Stimulated activated CD4-positive, alpha-beta T cell treated with anti-CD3 and anti-CD28 coated beads, Interleukin-4, amount 100 ng/mL, for 4 hours (primary cell): ENCODE data around the gene TALDO1.
A peak's percentile ranks its signal among the peaks of the same experiment; 100 is the strongest.

Experiments used
- DNase-seq, 2 experiments: peaks; one replicate each; pipeline ENCODE4 v3.0.0-alpha.2; 2020

The TALDO1 gene

DNA sequence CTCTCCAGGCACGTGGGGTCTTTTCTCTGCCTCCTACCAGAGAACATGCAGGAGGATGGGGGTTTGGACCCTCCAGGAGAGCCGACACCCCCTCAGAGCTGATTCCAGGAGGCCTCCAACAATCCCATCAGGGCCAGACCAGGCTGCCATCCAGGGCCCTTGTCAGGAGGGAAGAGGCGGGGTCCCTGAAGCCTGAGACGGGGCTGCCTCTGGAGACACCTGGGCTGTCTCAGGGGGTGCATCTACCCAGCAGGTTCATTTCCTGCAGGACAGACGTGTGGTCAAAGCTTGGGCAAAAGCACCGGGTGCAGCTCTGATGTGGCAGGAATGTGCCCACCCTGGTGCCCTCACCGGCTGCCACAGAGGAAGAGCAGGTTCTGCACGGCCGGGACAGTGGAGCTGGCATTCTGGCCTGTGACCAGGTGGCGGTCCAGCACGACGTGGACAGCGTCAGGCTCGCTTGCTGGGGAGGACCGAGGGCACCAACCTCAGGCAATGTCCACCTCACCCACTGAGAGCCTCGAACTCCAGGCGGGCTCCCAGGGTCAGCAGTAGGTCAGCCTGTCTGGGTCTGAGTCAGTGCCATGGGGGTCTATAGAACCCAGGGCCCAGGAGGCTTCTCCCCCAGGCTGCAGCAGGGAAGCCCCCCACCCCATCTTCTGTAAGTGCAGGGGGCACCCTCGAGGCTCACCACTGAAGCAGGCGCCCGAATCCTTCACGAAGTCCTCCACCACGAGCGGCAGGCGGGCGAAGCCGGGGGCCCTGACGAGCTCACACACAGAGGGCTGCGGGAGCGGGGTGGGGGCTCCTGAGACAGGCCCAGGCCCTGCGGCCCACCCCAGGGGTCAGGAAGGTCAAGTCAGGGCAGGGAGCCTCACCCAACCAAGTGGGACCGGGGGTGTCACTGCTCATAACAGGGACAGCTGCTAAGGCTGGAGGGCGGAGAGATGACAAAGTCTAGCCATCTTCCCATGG, 23.7 kb downstream of the TALDO1 start:
- no peak for DNase-seq

DNA sequence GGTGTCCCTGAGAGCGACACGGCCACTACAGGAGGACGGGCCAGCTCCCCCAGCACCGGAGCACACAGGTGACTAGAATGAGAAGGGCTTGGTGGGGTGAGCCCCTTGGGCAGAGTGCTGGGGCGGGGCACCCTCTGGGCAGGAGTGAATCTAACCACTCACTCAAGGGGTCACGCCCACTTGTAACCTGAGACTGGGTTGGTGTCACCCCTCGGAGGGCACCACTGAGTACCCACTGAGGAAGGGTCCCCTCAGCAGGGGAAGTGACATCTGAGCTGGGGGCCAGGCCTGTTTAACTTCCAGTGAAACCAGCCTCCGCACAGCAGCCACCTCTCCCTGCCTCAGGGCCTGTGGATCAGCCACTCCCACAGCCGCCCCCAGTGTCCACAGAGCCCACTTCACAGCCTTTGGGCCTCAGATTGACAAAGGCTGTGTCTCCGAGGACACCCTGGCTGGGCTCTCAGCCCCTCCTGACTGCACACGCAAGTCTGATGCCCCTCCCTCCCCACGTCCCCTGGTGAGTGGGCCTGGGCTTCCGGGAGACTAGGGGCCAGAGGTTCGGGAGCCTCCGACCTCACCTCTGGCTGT, 24.4 kb downstream of the TALDO1 start:
- DNase-seq = no peak

- no peak for DNase-seq
Observed at GRCh38 chr11:772429-773390, 25.4 kb downstream of the TALDO1 start.

- DNase-seq = no peak
Observed at GRCh38 chr11:773425-773824, 26.2 kb downstream of the TALDO1 start.

DNA sequence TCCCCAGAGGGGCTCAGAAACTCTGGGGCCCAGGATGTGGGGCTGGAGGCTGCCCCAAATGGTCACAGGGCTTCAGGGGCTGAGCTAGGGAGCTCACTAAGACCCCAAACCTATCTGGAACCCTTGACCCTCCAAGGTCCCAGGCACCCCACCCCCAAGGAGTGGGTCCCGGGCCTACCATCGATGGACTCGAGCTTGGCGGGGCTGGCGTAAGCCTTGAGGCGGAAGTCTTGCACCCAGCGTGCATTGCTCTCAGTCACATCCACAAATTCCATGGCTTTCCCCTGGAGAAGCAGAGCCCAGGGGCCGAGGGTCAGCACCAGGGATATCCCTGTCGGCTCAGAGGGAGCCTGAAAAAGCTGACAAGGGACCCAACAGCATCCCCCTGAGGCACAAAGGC, 26.6 kb downstream of the TALDO1 start:
- DNase-seq = no peak

- no peak for DNase-seq
Observed at GRCh38 chr11:774873-775592, 27.8 kb downstream of the TALDO1 start.

- no peak for DNase-seq
Observed at GRCh38 chr11:776263-776560, 28.9 kb downstream of the TALDO1 start.

DNA sequence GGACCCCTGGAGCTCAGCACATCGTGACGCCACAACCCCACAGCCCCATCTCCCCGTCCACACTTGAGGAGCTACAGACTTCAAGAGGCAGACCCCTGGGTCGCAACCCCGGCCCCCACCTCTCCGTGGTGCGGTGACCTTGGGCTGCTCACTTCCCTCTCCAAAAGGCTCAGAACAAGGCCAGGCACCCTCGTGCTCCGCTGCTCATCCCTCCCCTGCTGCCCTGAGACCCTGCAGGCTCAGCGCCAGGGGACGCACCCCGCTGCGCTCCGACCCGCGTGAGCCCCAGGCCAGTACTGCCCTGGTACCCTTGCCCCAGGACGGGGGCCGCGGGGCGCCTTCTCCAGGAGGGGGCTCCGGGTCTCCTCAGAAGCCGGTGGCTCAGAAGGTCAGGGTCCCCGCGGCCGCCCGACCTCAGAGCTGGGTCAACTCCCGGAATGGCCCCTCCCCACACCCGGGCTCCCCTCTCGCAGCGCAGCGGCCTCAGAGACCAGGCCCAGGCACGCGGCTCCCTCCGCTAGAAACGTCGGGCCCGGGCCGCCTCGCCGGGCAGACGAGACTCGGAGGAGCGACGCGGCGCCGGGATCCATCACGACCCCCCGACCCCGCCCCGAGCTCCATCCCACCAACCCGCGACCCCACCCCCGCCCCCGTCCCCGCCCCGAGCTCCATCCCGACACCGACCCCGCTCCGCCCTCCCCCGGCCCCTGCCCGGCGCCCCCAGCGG, 29.5 kb downstream of the TALDO1 start:
- no peak for DNase-seq

DNA sequence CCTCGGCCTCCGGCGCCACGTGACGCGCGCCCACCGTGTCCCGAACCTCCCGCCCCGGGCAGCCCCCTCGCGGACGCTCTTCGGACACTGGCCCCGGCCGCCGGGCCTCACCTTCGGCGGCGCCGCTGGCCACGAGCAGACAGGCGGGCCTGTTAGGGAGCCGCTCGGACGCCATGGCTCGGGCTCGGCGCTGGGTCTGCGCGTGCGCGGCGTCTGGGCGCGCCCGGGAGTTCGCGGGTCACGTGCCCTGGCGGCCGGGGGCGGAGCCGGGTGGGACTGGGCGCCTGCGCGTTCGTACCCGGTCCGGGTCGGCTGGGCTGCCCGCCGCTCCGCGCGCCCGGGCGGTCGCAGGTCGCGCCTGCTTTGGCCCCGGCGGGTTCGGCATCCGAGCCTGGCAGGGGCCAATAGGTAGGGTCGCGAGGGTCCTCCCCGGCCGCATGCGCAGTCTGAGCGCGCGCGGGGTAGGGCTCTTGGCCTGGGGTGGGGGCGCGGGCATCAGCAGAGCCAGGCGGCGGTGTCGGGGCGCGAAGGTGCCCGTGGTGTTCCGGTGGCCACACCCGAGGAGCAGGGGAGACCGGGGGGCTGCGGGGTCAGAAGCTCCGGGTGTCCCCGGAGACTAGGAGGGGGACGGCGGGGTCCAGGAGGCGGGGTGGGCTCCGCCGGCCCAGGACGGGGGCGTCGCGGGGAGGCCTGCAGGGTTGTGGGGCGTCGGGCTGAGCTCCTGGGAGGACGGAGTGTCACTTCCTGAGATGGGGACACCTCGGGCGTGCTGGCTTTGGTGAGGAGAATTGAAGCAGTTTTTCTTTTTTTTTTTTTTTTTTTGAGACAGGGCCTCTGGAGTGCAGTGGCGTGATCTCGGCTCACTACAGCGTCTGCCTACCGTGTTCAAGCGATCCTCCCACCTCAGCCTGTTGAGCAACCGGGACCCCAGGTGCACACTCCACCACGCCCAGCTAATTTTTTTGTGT, 30.3 kb downstream of the TALDO1 start, which contains the start of gene GATD1:
GATD1 (minus strand) TSS at position 200 of the 968 bp plus-strand sequence; CDS start at position 175, 25 bp downstream.
- peak; percentile 91 to 96 for DNase-seq

DNA sequence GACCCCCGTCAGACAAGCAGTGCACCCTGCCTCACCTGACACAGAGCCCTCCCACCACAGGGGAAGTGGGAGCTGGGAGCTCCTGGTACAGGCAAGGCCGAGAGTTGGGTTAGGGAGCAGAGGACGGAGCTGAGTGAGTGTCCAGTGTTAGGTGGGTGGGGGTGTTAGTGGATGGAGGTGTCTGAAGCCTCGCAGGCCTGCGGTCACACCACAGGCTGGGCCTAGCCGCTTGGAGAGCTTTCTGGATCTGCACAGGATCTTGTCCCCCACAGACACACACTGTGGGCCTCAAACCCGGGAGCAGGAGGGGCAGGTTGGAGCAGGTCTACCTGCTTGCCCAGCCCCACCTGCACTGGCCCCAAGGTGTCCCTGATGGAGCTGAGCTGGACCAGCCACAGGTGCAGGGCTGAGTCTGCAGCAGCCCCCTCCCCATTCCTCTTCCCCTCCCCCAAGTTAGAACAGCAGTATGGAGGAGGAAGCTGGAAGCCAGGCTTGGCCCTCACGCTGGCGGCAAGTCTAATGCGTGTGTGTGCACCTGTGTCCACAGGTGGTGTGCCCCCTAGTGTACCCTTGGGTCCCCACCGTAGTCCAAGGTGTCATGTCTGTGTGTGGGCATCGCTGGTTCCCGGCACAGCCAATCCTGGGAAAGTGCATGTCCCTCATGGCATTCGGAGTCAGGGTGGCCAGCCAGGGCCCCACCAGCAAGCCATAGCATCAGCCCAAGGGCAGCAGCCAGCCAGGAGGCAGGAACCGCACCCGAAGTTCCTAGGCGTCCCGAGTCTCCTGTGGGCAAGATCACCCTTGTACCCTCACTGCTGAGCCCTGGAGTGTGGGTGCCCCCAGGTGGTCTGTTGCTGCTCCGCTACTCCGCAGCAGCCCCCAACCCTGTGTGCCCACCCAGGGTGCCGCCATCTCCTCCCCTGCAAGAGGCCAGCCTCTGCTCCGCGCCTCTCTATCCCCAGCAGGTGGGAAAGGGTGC, 32.0 kb downstream of the TALDO1 start:
- DNase-seq = no peak

DNA sequence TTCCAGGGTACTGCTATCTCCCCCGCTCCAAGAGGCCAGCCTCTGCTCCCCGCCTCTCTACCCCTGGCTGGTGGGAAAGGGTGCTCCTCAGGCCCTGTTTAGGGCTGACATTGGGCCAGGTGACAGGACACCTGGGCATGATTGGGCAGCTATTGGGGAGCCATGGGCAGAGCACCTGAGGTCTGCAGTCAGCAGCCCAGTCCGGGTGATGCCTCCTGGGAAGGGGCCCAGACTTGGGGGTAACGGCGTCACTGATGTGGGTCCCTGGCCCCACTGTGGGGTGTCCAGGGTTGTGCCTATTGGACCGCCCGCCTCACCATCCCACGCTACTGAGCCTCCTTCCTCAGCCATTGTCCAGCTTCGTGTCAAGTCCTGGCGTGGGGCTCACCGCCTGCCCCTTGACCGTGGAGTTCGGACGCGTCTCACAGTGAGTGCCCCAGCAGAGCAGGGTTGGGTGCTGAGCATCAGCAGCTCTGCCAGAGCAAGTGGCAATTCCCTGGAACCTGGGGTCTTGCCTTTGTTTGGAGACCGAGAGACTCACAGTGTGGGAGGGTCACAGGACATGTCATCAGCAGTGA, 32.8 kb downstream of the TALDO1 start:
- no peak for DNase-seq

DNA sequence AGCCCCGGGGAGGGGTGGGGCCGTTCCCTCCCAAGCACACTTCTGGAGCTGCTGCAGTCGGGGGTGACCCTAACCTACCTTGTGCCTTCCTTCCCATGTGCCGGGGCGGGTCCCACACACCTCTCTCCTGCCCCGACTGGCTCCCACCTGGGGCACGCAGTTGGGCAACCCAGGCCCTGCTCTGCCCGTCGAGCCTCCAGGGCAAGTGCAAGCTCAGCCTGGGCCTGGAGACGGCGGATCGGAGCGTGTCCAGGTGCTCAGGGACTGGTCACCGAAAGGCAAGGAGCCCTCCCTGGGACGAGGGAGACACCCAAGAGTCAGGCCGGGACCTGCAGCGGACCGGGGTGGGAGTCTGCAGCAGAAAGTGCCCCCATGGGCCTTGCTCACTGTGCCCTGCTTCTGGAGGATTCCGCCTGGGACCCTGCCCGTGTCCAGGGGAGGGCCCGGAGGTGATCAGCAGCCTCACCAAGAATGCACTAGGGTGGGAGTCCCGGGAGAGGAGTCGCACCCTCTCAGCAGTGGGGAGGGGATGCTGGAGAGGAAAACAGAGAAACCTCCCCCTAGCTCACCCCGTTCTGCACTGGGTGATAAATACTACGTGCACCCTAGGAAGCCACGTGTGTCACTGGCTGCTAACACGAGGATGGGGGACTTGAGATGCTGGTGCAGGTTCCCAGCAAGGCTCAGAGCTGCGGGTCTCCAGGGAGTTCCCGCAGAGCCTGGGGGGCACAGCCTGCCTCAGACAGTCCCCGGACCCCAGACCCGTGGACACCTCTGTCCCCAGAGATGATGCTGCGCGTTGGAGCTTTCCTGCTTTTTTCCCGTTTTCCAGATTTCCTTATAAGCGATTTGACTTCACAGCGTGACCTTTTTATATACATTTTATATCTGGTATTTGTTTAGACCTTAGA, 35.3 kb downstream of the TALDO1 start:
- no peak for DNase-seq

GRCh38 chr11:783581-784015, 36.3 kb downstream of the TALDO1 start:
- peak in 1 of 2 experiments; percentile 10 for DNase-seq

DNA sequence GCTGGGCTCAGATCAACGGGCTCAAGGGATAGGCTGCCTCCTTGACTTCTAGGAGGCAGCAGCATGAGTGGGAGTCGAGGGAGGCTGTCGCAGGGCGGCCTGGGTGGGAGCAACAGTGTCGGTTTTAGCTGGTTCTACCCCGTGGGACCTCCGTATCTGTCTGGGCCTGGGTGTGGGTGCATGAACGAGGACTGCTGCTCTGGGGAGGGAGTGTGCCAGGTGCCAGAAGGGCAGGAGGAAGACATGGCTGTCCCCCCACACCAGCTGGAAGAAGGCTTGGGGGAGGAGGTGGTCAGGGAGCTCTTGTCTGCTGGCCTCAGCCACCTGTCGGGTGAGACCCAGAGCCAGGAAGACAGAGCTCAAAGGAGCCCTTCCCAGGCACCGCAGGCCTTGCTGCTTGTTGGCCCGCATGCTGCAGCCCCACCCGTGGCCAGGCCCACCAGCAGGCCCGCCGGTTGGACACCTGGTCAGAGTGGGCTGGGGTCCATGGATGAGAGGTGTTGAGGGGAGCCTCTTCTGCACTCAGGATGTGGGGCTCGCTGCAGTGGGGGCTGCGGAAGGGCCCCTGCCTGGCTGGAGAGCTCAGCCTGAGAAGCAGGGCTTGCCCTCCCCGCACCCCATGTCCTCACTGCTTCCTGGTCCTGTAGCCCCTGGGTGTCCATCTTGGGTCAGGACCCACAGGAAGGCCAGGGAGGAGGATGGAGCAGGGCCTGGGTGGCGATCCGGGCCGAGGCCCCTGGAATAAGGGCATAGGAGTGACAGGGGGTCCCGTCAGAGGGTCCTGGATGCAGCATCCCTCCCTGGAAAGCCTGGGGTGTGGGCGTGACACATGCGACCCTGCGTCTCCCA, 39.2 kb downstream of the TALDO1 start:
- DNase-seq = no peak

DNA sequence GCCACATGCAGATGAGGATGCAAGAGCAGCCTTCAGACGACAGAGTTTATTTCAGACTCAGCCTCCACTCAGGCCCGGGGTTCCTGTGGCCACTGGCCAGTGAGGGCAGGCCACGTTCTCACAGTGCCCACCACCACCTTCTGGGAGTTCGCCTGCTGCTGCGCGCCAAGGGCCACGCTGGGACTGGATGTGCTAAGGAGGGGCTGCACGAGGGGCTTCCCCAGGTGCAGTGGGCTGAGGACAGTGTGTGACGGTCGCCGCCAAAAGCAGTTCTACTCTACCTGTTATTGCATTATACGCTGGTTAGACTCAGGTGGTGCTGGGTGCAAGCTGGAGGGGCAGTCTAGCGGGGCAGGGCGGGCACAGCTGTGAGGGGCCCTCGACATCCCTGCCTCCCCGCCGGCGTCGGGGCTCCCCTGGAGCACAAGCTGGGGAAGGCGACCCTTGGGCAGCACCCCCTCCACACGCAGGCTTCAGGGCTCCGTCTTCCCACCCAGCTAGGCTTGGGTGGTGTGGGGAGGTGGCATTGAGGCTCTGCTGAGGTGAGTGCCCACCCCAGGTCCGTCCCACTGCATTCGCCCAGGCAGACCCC, 39.9 kb downstream of the TALDO1 start:
- no peak for DNase-seq

DNA sequence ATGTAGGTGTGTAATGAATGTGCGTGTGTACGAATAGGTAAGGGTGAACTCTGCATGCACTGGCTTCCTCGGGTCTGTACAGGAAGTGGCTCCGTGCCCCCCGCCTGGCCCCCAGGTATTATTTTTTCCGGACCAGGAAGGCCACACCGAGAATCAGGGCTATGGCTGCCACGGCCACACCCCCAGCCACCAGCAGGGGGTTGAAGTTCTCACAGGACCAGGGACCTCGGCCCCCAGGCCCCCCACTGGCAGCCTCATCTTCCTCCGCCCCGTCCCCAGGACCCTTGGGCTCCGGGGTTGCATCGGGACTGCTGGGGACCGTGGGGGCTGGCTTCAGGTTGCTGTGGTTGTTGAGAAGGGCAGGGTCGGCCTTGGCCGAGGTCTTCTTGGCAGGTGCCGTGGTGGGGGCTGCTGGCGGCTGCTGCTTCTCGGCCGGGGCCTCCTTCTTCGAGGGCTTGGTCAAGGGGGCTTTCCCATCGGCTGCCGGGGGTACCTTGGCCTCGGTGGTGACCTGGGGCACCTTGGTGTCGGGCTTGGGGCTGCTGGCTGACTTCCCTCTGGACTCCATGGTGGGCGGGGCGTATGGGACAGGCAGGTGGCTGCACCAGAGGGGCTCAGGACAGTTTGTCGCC, 40.9 kb downstream of the TALDO1 start:
- no peak for DNase-seq
